Stimulated activated CD8-positive, alpha-beta memory T cell treated with anti-CD3 and anti-CD28 coated beads, Interleukin-7, amount 100 ng/mL, for 1 hour (primary cell): ENCODE results near the gene UBA3.

Source experiments
- DNase-seq, 2 donors: peaks; one replicate each; pipeline ENCODE4 v3.0.0-alpha.2; 2020; ENCODE audit warnings: low read depth in 2 of 2

UBA3 gene

DNA sequence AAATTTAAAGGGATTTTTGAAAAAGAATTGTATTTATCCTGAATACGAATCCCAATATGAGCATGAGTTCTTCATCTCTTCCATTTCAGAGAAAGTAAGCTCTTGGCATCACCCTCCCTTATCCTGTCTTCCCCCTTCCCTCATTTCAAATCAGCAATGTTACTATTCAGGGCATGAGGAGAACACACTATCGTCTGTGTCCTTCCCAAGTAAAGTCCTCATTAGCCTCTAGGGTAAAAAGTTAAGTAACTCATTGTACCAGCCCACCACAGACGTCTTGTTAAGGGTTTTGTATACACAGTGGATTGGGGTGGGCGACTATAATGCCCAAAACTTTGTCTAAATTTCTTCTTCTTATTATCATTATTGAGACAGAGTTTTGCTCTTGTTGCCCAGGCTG lies 19.4 kb upstream of the UBA3 start:
- DNase-seq = no peak

DNA sequence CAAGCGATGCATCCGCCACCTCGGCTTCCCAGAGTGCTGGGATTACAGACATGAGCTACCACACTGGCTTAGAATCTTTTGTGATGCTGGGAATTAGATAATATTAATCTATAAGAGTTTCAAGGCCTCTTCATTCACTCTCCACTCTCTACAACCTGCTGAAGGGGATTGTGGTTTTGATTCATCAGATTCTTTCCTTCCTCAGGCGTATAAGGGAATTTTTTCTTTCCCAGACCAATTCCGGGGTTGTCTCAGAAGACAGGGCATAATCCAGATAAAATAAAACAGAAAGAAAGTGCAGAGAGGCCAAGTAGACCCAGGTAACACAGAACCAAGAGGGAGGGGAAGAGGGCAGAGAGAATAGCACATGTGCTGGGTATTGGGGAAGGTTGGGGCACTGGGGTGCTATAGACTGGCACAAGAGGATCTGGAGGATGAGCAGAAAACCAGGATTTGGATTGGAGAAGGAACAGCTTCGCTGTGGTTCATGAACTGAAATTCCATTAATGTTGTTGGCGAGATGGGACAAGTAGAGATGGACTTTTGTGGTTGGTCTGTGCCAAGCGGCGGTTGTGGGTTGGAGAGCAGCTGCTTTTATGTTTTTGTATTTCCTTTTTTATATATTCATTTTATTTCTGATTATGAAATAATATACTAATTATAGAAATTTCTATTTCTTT lies 17.4 kb upstream of the UBA3 start:
- no peak for DNase-seq

DNA sequence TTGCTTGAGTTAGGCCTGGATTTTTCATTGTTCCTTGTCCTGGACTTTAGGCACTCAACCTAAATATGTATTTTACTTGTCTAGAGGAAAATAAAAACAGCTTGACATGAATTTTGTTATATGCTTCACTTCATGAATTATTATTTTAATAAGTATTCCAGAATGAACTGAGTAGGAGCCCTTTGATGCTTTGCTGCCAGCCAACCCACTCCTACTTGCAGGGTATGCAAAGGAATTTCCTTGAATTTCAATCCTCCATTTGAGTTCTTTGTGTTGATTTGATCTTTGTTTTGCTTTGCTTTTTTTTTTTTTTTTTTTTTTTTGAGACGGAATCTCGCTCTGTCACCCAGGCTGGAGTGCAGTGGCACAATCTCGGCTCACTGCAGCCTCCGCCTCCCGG lies 16.1 kb upstream of the UBA3 start:
- no peak for DNase-seq

DNA sequence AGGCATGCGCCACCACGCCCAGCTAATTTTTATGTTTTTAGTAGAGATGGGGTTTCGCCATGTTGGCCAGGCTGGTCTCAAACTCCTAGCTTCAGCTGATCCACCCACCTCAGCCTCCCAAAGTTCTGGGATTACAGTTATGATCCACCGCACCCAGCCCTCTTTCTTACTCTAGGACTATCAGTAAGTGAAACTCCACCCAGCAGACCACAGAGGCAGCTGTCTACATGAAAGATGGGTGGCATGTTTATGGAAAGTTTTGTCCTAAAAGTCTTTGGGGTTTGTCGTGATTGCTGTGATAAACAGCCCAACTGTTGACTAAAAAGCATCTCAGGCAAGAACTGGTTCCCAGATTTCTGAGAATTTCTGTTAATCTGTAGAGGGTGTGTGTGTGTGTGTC lies 15.5 kb upstream of the UBA3 start:
- DNase-seq = no peak

DNA sequence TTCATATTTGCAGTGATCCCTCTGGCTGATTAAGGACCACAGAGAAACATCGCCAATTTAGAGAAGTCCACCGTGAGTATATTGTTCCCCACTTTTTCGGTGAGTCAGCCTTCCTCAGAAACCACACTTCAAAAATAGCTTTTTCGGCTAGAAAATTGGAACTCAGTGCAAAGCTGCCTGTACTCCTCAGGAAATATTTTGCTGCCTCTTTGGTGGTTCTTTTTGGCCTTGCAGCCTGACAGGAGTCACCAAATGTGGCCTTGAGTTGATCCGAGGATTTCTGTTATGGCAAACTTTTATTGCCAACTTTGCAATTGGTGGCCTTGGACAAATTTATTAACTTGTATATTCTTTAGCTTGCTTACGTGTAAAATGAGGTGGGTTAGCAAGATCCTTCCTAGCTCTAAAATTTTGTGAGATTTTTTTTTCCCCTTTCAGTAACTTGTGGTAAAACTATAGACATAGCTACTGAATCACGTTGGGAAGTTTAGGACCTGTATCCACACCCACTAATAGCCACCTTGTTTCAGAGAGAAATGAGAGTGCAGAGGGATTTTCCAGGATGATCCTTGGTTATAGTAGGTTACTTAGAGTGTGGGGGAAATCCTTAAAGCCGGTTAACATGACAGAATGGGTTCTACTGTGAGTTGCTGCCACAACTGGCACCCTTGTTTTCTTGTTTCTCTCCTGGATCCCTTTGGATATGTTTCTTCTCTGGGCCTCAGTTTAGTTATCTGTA lies 14.5 kb upstream of the UBA3 start:
- no peak for DNase-seq

DNA sequence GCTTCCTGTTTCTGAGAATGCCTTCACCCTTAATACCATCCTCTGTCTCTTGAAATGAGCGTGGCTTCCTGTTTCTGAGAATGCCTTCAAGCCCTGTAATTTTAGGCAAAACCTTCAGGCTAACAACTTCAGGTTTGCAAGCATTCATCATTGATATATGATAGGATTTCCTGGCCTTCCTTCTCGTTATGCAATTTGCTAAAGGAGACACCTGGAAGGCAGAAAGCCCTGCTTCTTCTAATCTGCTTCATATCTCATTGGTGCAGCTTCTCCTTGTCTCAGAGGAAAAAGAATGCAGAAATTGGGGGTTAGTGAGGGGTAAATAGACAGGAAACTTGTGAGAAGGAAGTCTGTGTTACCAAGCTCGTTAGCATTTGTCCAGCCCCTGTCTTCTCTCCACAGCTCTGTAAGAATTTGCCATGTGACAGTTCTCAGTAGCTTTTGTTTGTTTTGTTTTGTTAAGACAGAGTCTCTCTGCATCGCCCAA lies 11.9 kb upstream of the UBA3 start:
- DNase-seq = no peak

DNA sequence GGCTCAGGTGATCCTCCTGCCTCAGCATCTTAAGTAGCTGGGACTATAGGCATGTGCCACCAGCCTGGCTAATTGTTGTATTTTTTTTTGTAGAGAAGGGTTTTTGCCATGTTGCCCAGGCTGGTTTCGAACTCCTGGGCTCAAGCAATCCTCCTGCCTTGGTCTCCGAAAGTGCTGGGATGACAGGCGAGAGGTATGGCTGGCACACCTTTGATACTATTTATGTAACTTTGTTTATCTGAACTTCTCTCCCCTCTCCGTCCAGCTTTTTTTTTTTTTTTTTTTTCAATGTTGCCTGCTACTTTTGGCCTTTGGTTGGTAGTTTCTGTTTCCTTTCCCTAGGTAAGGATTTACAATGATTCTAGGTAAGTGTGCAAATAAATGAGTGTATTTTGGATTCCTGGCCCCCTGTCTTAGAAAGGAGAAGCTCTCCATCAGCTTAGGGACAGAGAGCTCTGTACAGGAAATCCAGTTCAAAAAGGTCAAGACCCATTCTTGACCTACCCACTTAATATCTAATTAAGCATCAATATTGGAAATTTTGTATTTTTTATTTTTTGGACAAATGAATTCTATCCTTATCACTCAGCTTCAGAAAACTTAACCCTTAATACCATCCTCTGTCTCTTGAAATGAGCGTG lies 11.3 kb upstream of the UBA3 start:
- no peak for DNase-seq

DNA sequence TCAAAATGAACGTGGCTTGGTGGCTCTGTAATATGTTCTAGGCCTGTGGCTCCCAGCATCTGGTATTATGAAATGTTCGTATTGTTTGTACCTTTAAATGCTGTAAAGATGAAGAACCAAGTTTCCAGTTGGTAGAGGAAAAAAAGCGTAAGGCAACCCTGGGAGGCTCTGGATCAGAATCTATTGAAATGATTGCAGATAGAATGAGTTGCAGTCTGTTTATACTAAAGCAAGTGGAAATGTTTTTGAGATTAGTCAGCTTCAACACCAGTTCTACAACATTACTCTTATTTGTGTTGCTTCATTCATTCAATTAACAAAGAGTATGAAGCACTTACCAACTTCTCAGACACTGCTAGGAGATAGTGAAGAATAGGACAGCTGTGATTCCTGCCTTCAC lies 9.9 kb upstream of the UBA3 start:
- DNase-seq = no peak

DNA sequence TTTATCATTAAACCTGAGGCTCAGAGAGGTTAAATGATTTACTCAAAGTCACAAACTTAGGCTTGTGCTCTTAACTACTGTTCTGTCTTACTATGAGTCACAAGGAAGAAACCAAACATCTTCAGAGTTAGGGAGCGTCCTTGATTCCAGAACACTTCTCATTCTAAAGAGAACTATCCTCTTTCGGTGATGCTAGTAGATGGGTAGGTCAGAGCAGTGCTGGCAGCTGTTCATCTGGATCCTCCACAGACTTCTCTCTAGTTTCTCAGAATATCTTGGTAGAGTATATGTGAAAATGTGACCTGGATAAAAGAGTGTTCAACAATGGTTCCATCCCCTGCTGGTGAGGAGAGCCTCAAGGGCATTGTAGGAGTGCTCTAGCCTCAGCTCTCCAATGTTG lies 7.9 kb upstream of the UBA3 start:
- no peak for DNase-seq

DNA sequence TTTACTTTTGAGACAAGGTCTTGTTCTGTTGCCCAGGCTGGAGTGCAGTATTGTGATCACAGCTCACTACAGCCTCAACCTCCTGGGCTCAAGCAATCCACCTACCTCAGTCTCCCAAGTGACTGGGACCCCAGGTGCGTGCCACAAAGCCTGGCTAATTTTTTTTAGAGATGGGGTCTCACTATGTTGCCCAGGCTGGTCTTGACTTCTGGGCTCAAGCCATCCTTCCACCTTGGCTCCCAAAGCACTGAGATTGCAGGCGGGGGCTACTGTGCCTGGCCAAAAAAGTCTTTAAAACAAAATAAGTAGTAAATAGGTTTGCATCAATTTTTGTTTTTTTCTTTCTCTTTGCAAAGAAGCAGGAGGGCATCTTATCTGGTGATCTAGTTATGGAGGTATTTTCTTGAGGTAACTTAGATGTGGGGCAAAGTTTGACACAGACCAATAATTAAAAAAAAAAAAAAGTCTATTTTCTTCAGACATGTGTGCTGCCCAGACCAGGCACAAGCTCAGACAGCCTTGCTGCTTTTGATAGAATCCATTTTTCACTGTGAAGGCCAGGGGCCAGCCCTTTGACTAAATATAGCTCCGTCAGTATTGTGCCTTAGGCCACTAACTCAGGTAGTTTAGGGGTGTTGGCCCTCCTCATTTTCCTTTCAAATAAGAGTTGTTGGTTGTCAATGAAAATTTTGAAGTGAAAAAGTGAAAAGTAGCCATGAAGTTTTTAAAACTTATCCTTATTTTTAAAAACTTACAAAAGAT lies 7.0 kb upstream of the UBA3 start:
- no peak for DNase-seq

DNA sequence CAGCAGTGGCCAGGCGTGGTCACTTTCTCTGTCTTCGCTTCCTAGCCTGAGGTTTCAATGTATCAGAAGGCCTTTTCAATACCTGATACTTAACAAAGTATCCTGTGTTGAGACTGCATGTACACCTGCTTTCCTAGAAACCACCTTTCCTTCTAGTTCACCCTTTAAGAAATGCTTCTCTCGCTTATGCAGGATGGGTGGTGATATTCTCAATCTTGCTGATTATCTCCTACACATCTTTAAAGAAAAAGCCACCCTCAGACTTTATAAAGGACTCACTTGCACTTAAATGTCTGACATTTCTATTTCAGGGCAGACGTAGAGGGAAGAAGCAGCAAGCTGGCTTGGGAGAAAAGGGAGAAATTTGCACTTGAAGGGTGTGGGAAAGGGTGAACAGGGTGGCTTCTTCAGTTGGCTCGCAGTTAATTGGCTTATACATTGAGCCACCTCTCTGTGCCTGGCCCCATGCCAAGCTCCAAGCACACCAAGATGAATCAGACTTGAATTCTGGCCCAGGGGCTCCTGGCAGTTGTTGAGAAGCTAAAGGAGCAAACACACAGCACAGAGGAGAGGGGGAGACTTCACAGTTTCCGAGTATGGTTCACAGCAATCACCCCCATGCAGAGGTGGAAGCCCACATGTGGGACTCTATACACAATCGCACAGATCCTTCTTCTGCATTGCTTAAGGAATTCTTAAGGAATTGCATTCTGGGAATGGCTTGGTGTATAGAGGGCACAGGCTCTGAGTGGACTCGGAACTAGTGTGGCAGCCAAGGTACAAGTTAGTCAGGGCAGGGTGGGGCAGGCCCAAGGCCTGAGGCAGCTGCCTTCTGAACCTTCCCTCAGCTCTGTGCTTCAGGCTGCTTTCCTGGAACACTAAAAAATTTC lies 5.9 kb upstream of the UBA3 start:
- DNase-seq = peak in 1 of 2 donors; percentile 49

DNA sequence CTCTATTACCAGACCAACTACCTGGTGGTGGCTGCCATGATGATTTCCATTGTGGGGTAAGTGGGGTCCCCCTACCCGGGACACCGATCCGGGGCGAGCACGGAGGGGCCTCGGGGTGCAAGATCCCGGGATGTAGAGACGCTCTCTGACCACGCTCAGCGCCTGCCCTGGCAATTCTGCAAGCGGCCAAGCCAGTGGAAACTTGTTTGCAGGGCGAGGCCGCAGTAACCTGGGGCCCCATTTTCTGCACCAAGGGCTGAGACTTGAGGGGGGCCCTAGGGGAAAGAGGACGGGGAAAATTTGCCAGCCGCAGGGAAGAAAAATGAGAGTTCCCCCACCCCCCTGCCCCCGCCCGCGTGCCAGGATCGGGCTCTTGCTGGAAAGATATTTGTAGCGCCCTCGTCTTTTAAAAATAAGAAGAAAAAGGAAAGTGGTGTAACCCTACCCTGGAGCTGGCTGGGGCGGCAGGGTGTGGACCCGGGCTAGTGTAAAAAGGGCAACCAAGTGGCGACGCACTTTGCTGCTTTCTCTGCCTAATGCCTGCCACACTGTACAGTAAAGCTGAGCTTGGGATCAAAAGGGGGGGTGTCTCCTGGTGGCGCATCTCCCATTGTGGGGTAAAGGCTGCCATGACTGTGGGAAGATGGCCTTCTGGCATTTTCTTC lies 5.1 kb upstream of the UBA3 start:
- DNase-seq = no peak

DNA sequence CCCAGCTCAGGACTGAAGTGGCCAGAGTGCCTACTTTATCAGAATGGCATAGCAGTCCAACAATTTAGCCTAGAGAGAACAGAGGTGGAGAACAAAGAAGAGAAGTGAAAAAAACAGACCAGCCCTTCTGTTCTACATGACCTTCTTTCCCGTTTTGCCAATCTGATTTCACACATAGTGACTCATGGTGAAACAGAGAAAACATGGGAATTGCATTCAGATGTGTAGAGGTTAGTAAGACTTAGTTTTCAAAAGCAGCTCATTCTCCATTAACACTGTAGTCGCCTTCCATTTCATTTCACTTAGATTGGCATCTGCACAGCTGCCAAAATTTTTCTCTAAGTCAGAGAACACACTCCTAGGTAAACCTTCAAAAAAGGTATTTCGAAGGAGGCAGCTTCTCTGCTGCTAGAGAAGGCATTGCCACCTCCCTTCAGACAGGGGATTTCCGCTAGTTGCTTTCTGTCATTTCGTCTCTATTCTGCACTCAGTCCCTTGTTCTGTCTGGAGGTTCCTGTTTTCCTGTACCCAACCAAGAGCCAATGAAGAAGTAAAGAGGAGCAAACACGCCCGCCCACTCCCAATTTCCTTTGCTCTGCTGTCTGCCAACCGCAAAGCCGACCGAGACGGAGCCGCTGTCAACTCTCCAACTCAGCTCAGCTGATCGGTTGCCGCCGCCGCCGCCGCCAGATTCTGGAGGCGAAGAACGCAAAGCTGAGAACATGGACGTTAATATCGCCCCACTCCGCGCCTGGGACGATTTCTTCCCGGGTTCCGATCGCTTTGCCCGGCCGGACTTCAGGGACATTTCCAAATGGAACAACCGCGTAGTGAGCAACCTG lies 4.4 kb upstream of the UBA3 start, which contains the start of gene ARL6IP5:
Gene ARL6IP5, plus strand, starts transcription at position 612 of the 842 bp plus-strand sequence. Its CDS starts 111 bp downstream, at position 723.
- peak; percentile 75 to 80 for DNase-seq

DNA sequence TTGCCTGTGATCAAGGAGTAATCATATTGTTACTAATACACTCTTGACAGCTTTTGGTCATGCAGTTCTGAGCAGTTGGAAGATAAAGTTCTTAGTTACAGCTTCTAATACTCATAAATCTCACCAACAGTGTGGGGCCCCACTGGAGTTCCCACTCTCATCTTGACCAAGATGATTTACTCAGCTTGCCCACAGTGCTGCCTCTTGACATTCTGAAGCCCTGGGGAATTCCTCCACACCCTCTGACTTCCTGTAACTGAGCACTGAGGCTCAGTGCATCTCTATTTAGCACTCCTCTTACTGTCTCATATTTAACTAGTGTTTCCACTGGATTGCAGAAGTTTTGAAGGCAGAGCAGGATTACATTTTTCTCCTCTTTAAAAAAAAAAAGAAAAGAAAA lies 2.6 kb upstream of the UBA3 start:
- no peak for DNase-seq

DNA sequence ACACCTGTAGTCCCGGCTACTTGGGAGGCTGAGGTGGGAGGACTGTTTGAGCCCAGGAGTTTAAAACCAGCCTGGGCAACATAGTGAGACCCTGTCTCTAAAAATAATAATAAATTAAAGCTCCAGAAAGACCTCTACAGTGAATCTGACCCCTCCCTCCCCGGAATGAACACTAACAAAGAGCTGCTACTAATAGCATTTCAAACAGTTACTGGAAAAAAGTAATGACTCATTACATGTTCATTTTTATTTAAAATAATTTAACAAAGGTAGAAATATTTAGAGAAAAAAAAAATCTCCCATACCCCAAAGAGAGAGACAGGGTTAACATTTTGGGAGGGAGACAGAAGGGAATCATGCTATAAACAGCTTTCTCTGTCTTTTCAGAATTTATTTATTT lies 2.2 kb upstream of the UBA3 start:
- DNase-seq = no peak

DNA sequence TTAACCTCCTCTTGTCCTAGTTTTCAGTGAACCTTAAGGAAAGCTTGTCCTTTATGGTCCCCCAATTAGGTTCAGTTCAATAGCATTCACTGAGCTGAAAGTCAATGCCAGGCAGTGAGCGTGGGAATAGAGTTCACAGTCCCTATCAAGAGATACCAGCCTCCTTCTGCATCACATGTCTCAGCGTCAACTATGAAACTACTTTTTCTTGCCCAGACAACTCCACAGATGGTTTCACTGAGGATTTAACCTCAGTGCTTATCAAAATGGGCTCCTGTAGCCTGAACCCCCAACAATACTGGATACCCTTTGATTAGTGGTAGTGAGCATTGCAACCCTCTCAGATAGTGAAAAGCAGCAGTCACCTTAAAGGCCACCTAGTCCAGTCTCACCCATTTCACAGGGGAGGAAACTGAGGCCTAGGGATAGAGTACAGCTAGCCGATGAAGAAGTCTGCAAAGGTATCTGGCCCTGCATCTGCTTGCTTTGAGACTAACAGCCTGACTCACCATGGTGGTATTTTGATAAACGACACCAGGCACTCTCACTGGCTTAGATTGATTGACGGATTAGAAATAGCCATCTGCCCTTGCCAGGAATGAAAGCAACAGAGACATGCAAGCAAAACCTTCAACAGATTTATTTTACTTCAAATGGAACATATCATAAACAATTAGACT lies 1.6 kb upstream of the UBA3 start:
- no peak for DNase-seq

DNA sequence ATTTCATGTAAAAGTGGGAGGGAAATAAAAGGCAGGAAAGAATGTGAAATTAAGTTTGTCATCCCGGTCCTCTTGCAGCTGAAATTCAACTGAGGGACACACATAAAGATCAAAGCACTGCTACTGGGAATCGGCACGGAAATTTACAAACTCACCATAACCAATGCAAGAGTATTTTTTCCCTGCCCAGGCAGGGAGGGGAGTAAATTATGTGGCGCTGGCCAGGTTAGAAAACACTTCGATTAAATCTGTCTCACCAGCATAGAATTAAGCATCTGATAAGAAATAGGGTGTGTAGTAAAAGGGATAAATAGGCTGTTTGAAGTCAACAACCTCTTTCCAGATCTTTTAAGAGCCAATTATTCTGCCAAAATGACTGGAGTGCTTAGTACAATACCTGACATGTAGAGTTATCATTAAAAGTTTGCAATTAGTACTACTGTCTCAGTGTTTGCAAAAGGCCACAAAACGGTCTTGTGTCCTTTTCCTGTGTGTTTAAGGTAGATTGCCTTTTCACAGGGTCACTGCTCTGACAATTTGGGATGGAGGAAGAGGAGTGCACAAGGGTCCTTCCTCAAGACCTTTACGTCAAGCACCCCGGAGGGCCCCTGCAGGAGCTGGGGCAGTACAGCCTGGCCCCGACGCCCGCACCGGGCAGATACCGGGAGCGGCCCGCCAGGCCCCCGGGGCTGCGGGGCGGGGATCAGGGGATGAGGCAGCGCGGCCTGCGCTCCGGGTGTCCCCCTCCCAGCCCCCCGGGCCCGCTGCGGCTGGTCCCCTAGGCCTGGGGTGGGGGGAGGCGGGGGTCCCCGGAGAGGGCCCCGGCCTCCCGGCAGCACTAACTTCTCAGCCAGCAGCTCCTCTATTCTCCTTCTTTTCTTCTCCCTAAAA lies 651 bp downstream of the UBA3 start:
- DNase-seq = no peak

DNA sequence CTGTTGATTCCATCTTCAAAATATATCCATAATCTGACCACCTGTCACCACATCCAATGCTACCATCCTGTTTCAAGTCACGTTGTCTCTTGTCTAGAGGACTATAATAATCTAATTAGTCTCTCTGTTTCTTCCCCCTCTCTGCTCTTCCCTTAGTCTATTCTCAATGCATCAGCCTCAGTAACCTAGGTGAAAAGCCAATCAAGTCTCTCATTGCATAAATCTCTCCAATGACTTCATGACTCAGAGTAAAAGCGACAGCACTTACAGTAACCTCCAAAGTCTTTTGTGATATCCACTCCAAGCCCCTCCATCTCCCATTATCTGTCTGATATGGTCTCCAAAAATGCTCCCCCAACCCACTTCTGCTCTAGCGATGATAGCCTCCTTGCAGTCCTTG lies 7.2 kb downstream of the UBA3 start:
- no peak for DNase-seq
